Measurements from ENCODE around the gene NPAS3.

NPAS3 gene

DNA sequence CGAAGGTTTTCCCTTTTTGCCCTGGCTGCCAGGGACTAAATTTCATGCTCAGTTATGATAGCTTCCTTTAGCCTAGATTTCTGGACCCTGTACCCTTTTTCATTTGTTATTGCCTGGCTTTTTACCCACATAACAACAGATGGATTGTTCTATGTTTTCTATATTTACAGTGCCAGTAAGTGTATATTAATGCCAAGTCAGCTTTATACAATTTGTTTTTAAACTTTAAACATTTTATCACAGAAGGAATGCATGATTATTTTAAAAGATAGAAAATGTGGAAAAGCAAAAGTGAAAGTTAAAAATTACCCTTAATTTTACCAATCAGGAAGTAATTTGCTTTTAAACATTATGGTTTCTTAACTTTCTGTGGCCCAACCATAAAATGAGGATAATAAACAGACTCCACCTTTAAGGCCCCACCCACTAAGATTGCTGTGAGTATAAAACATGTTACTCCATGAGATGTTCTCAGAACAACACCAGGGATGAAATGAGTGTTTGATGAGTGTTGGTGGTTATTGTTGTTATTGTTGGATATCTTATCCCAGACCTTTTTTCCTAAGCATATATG lies 515.4 kb downstream of the NPAS3 start:
- DNase-seq (ENCODE audit: low read depth), result no peak
- TF ChIP-seq, protein P1, sequence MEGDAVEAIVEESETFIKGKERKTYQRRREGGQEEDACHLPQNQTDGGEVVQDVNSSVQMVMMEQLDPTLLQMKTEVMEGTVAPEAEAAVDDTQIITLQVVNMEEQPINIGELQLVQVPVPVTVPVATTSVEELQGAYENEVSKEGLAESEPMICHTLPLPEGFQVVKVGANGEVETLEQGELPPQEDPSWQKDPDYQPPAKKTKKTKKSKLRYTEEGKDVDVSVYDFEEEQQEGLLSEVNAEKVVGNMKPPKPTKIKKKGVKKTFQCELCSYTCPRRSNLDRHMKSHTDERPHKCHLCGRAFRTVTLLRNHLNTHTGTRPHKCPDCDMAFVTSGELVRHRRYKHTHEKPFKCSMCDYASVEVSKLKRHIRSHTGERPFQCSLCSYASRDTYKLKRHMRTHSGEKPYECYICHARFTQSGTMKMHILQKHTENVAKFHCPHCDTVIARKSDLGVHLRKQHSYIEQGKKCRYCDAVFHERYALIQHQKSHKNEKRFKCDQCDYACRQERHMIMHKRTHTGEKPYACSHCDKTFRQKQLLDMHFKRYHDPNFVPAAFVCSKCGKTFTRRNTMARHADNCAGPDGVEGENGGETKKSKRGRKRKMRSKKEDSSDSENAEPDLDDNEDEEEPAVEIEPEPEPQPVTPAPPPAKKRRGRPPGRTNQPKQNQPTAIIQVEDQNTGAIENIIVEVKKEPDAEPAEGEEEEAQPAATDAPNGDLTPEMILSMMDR (IDR thresholded peaks at IDR 0.05; ENCODE audit: insufficient read depth, low read depth, low read length, missing control alignments), result no peak
- no peak overlapping the region for H3K4me3 ChIP-seq (ENCODE audit: low read length)

DNA sequence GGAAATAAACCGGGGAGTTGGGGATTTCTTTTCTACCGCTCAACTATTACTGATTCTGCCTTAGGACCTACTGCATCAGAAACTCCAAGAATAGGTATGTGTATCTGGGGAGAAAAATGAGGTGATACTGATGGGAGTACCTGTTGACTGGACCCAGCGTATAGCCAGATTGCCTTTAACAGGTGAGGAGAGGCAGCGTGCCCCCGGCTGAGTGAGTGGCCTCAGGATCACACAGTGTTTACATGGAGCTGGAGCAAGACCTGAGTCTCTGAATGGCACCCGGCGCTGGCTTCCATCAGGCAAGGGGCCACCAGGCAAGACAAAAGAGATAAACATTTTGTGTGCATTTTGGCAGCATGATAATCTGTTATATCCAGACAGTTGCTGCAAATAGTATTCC lies 516.0 kb downstream of the NPAS3 start:
- no peak for DNase-seq (ENCODE audit: low read depth)
- no peak overlapping the region for H3K4me3 ChIP-seq (ENCODE audit: low read length)
- TF ChIP-seq, protein P1 (IDR thresholded peaks at IDR 0.05; ENCODE audit: insufficient read depth, low read depth, low read length, missing control alignments), result no peak

DNA sequence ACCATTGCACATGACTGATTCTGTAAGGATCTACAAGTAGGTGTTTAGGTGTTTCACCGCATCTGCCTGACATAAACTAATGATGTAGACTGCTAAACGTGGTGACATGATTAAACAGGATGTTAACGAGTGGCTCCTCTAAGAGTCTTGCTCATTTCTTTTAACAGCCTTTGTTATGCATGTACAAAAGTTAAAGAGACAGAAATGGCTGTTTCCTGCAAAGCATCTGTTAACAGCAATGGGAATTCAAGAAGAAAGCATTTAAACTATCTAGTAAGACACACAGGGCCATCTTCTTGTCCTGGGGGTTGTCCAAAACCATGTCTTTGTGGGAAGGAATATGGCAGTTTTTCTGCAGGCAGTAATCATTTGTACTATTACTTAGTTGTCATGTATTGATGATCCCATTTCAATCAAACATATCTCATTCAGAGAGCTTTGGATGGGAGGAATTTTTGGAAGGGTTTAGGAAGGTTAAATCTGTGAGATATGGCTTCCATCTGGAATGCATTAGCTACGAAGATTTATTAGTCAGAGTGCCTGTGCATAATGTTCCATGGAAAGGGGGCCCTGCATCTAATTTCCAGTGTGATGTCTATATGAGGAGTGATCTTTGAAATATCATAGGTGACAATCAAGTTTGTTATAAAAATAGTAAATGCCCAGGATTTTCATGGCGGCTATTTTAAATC lies 517.1 kb downstream of the NPAS3 start:
- TF ChIP-seq, protein P1 (IDR thresholded peaks at IDR 0.05; ENCODE audit: insufficient read depth, low read depth, low read length, missing control alignments), result no peak
- DNase-seq (ENCODE audit: low read depth), result no peak

DNA sequence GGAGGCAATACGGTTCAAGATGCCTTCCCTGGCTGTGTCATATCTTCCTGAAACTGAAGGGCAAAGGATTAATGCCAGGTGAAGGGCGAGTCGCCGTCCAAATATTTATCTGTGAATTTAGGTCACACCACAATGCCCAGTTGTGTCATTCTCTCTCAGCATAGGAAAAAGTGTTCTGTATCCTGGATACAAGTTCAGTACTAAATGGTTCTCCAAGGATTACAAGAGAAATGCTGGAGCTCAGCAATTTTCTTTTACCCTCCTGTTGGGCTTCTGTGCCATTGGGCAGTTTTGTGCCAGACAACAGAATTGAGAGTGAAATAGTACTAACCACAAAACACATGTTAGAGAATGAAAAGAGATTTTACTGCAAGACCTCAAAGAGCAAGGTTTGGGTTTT lies 518.3 kb downstream of the NPAS3 start:
- H3K4me3 ChIP-seq (ENCODE audit: low read length), result no peak overlapping the region
- DNase-seq (ENCODE audit: low read depth), result peak; percentile 25
- TF ChIP-seq, protein P1 (IDR thresholded peaks at IDR 0.05; ENCODE audit: insufficient read depth, low read depth, low read length, missing control alignments), result no peak

More for the DNA sequence above, 517.1 kb downstream of the NPAS3 start:
- no peak overlapping the region for H3K4me3 ChIP-seq (ENCODE audit: low read length)

DNA sequence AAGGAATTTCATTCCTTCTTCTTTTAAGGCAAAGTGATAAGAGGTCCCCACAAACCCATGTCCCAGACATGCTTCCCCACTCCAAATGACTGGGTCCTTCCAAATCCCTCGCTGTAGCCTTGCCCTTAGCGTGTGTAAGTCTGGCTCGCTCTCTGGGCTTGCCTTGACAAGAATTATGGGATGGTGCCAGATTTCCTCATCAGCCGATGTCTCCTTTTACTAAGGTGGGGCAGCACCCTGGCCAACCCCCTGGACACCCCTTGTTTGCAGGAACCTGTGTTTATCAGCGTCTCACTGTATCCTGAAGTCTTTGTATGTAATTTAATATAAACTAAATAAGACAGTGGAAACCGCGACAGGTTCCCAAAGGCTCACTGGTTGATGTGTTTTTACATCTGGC lies 518.9 kb downstream of the NPAS3 start:
- TF ChIP-seq, protein P1 (IDR thresholded peaks at IDR 0.05; ENCODE audit: insufficient read depth, low read depth, low read length, missing control alignments), result no peak
- DNase-seq (ENCODE audit: low read depth), result peak; percentile 92

DNA sequence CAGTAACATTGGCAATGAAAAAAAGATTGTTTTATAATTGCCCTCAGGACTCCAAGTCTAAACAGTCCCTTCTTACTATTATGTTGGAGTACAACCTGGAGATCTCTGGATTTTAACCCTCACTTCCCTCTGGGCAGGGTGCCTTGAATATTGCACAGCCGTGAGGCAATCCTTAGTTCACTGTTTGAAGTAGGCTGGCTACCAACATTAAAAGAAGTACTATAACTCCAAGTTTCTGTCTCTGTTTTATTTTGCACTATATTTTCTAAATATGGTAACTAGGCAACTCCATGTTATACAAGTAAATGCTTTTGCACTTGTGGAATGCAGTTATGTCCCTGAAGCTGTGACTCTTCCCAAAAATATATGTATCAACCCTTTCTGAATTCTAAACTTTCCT lies 521.5 kb downstream of the NPAS3 start:
- no peak for DNase-seq (ENCODE audit: low read depth)
- TF ChIP-seq, protein P1 (IDR thresholded peaks at IDR 0.05; ENCODE audit: insufficient read depth, low read depth, low read length, missing control alignments), result no peak
- no peak overlapping the region for H3K4me3 ChIP-seq (ENCODE audit: low read length)

More for the DNA sequence above, 518.9 kb downstream of the NPAS3 start:
- no peak overlapping the region for H3K4me3 ChIP-seq (ENCODE audit: low read length)

DNA sequence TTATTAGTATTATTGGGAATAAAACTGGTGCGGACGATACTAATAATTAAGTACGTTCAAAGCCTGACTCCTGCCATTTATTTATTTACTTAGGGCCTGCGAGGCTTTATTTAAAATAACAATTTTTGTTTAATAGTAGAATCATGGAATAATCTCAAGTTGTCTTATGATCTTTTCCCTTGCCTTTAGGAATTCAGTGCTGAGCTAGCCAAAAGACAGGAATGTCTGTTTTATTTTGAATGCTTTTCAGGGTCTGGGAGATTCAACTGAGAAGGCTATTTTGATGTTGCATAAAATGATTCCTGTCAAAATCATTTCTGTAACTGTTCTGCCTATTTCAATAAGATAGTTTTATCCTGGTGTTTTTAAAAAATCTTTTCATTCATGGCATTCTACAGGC lies 522.4 kb downstream of the NPAS3 start:
- DNase-seq (ENCODE audit: low read depth), result no peak
- H3K4me3 ChIP-seq (ENCODE audit: low read length), result no peak overlapping the region
- TF ChIP-seq, protein P1 (IDR thresholded peaks at IDR 0.05; ENCODE audit: insufficient read depth, low read depth, low read length, missing control alignments), result no peak

Data from epithelial cell of esophagus (primary cell).